ENCODE results near the gene RNU1-4.
"Not testable (repeated sequence)": the region's sequence is repeated elsewhere in the genome, so short reads cannot be mapped to it uniquely, and the experiment has no call there.

Gene RNU1-4

GRCh38 chr1:16740047-16740964 is at the start of gene RNU1-4:
TSS of gene RNU1-4 (plus strand) at chr1:16740516.
- not testable (repeated sequence) for DNase-seq

GRCh38 chr1:16690971-16691682 is 49.2 kb upstream of the RNU1-4 start:
- DNase-seq, result not testable (repeated sequence)

- DNase-seq, result not testable (repeated sequence)
Observed at GRCh38 chr1:16692283-16692682, 48.0 kb upstream of the RNU1-4 start.

GRCh38 chr1:16692717-16693448 is 47.4 kb upstream of the RNU1-4 start:
- not testable (repeated sequence) for DNase-seq

- not testable (repeated sequence) for DNase-seq
Observed at GRCh38 chr1:16693449-16694307, 46.6 kb upstream of the RNU1-4 start.

GRCh38 chr1:16694308-16694702 is 46.0 kb upstream of the RNU1-4 start:
- DNase-seq, result not testable (repeated sequence)

- DNase-seq, result not testable (repeated sequence)
Observed at GRCh38 chr1:16696507-16697150, 43.7 kb upstream of the RNU1-4 start.

GRCh38 chr1:16697152-16697551 is 43.2 kb upstream of the RNU1-4 start:
- not testable (repeated sequence) for DNase-seq

- DNase-seq, result not testable (repeated sequence)
Observed at GRCh38 chr1:16699440-16699839, 40.9 kb upstream of the RNU1-4 start.

GRCh38 chr1:16700138-16700895 is 40.0 kb upstream of the RNU1-4 start:
- not testable (repeated sequence) for DNase-seq

- DNase-seq, result not testable (repeated sequence)
Observed at GRCh38 chr1:16701189-16701588, 39.1 kb upstream of the RNU1-4 start.

- not testable (repeated sequence) for DNase-seq
Observed at GRCh38 chr1:16702280-16702679, 38.0 kb upstream of the RNU1-4 start.

GRCh38 chr1:16703141-16703540 is 37.2 kb upstream of the RNU1-4 start:
- DNase-seq, result not testable (repeated sequence)

- DNase-seq, result not testable (repeated sequence)
Observed at GRCh38 chr1:16703602-16704001, 36.7 kb upstream of the RNU1-4 start.

- not testable (repeated sequence) for DNase-seq
Observed at GRCh38 chr1:16704076-16704475, 36.2 kb upstream of the RNU1-4 start.

- not testable (repeated sequence) for DNase-seq
Observed at GRCh38 chr1:16704502-16705100, 35.7 kb upstream of the RNU1-4 start.

GRCh38 chr1:16706302-16706701 is 34.0 kb upstream of the RNU1-4 start:
- not testable (repeated sequence) for DNase-seq

GRCh38 chr1:16707130-16708093 is 32.9 kb upstream of the RNU1-4 start:
- not testable (repeated sequence) for DNase-seq

GRCh38 chr1:16708704-16709103 is 31.6 kb upstream of the RNU1-4 start:
- not testable (repeated sequence) for DNase-seq

Data from OCI-M1 (cell line).